ENCODE data around the gene ANKS1B.

ANKS1B gene

GRCh38 chr12:99039367-99040120 lies 945.2 kb downstream of the ANKS1B start:
- TF ChIP-seq CTCF (IDR thresholded peaks at IDR 0.05): no peak

- TF ChIP-seq CTCF (IDR thresholded peaks at IDR 0.05): no peak
Measured at GRCh38 chr12:99036566-99036965, 948.2 kb downstream of the ANKS1B start.

GRCh38 chr12:99035803-99036202 lies 948.9 kb downstream of the ANKS1B start:
- no peak for TF ChIP-seq CTCF (IDR thresholded peaks at IDR 0.05)

GRCh38 chr12:99029511-99030271 lies 955.0 kb downstream of the ANKS1B start:
- TF ChIP-seq CTCF (IDR thresholded peaks at IDR 0.05): no peak

- no peak for TF ChIP-seq CTCF (IDR thresholded peaks at IDR 0.05)
Measured at GRCh38 chr12:99027461-99027860, 957.3 kb downstream of the ANKS1B start.

- no peak for TF ChIP-seq CTCF (IDR thresholded peaks at IDR 0.05)
Measured at GRCh38 chr12:99027055-99027393, 957.7 kb downstream of the ANKS1B start.

GRCh38 chr12:99026332-99027054 lies 958.2 kb downstream of the ANKS1B start:
- TF ChIP-seq CTCF (IDR thresholded peaks at IDR 0.05): no peak
